Measurements from ENCODE around the gene OR13J1.

DNA sequence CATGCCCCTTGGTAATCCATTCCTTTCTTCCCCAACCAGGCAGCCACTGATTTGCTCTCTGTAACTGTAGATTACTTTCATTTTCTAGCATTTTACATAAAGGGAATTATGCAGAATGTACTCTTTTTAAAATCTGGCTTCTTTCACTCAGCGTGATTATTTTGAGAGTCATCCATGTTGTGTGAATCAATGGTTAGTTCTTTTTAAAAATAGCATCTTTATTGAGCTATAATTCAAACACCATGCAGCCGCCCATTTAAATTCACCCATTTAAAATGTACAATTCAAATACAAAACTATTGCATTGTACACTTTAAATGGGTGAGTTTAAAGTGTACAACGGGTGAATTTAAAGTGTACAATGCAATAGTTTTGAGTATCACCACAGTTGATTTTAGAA is 2.3 kb upstream of the OR13J1 start:
- TF ChIP-seq, protein P1, sequence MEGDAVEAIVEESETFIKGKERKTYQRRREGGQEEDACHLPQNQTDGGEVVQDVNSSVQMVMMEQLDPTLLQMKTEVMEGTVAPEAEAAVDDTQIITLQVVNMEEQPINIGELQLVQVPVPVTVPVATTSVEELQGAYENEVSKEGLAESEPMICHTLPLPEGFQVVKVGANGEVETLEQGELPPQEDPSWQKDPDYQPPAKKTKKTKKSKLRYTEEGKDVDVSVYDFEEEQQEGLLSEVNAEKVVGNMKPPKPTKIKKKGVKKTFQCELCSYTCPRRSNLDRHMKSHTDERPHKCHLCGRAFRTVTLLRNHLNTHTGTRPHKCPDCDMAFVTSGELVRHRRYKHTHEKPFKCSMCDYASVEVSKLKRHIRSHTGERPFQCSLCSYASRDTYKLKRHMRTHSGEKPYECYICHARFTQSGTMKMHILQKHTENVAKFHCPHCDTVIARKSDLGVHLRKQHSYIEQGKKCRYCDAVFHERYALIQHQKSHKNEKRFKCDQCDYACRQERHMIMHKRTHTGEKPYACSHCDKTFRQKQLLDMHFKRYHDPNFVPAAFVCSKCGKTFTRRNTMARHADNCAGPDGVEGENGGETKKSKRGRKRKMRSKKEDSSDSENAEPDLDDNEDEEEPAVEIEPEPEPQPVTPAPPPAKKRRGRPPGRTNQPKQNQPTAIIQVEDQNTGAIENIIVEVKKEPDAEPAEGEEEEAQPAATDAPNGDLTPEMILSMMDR (IDR thresholded peaks at IDR 0.05), result no peak
- no peak for TF ChIP-seq POLR2A (IDR thresholded peaks at IDR 0.05)
